ENCODE measurements around the gene COQ4.

Gene COQ4

DNA sequence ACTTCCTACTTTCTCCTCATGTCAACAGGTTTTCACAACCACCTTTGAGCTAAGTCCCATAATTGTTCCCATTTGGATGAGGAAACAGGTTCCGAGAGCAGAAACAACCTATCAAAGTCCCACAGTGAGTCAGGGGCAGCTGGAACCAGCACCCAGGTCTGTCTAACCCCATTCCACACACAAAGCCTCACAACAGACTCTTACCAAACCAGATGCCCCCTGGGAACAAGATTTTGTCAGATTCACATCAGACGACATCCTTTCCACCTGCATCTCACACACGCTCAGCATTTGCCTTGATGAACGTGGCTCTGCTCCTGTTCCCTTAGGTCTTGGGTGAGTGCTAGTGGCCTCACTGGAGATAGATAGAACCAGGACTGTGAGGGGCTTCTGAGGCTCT, 29.5 kb upstream of the COQ4 start:
- in situ Hi-C loops (cut with MboI; ENCODE audit: low pct_unique_long_range_greater_than_20kb, low sequenced_read_pairs, unreplicated experiment) = no loop called here
- no peak for DNase-seq (ENCODE audit: low spot score)
- TF ChIP-seq, protein P1, sequence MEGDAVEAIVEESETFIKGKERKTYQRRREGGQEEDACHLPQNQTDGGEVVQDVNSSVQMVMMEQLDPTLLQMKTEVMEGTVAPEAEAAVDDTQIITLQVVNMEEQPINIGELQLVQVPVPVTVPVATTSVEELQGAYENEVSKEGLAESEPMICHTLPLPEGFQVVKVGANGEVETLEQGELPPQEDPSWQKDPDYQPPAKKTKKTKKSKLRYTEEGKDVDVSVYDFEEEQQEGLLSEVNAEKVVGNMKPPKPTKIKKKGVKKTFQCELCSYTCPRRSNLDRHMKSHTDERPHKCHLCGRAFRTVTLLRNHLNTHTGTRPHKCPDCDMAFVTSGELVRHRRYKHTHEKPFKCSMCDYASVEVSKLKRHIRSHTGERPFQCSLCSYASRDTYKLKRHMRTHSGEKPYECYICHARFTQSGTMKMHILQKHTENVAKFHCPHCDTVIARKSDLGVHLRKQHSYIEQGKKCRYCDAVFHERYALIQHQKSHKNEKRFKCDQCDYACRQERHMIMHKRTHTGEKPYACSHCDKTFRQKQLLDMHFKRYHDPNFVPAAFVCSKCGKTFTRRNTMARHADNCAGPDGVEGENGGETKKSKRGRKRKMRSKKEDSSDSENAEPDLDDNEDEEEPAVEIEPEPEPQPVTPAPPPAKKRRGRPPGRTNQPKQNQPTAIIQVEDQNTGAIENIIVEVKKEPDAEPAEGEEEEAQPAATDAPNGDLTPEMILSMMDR (IDR thresholded peaks at IDR 0.05; ENCODE audit: extremely low read depth, insufficient read depth, missing control alignments) = no peak

DNA sequence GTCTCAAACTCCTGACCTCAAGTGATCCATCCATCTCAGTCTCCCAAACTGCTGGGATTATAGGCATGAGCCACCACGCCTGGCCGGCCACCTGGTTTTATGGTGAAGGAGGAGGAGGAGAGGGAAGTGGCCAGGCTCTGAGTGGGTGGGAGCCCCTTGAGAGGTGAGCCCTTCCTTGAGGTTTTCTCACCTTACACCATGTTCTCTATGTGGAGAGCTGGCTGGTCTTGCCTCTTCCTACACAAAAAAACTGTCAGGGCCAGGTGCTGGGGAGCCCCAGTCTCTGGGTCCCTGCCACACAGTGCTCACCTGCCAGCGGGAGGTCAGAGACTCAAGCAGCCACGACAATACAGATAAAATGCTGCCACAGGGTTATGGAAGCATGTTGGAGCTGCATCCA, 28.5 kb upstream of the COQ4 start:
- in situ Hi-C loops (cut with MboI; ENCODE audit: low pct_unique_long_range_greater_than_20kb, low sequenced_read_pairs, unreplicated experiment) = no loop called here
- TF ChIP-seq, protein P1 (IDR thresholded peaks at IDR 0.05; ENCODE audit: extremely low read depth, insufficient read depth, missing control alignments) = no peak
- no peak for DNase-seq (ENCODE audit: low spot score)

DNA sequence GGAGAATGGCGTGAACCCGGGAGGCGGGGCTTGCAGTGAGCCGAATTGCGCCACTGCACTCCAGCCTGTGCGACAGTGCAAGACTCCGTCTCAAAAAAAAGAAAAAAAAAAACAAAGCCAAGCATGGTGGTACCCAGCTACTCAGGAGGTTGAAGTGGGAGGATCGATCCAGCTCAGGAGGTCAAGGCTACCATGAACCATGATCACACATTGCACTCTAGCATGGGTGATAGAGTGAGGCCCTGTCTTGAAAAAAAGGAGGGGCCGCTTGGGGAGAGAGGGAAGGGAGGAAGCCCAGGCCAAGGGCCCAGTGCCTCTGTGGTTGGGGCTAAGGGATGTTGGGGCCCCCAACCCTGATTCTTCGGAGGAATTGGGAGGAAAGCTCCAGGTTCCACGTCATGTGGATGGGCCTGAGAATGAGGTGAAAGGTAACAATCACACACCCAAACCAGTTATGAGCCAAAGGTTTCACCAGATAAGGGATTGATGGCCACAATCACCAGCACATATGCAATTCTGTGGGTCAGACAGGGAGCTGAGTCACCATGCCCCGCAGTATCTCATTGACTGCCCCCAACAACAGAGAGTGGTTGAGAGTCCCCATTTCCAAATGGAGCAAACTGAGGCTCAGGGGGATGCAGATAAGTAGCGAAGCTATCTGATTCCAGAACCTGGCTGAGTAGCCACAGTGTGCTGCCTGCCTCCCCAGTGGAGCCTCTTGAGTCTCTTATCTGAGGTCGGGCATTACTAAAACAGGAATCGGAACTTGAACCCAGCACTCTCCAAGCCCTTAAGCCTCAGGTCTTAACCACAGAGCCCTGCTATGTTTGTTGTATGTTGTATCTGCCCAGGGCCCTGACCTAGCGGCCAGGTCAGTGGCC, 26.1 kb upstream of the COQ4 start:
- DNase-seq (ENCODE audit: low spot score) = no peak
- TF ChIP-seq, protein P1 (IDR thresholded peaks at IDR 0.05; ENCODE audit: extremely low read depth, insufficient read depth, missing control alignments) = no peak
- in situ Hi-C loops (cut with MboI; ENCODE audit: low pct_unique_long_range_greater_than_20kb, low sequenced_read_pairs, unreplicated experiment) = no loop called here

DNA sequence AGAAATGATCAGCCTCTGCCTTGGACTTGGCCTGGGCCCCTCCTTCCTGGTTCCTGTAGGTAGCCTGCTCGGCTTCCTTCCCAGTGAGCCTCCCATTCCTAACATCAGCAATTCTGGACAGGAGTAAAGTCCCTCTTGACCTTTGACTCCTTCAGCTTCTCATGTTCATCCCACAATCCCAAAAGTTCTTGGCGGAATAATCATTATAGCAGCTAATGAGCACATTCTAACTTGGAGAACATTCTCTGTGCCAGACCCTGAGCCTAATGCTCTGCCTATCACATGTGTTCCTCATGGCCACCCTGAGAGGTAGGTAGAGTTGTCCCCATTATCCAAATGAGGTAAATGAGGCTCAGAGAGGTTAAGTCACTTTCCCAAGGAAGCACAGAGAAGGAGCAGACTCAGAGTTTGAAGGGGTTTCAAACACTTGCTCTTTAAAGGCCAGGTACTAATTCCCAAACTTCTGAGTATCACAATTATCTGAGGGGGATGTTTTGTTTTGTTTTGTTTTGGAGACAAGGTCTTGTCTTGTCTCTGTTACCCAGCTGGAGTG, 25.3 kb upstream of the COQ4 start:
- TF ChIP-seq, protein P1 (IDR thresholded peaks at IDR 0.05; ENCODE audit: extremely low read depth, insufficient read depth, missing control alignments) = no peak
- in situ Hi-C loops (cut with MboI; ENCODE audit: low pct_unique_long_range_greater_than_20kb, low sequenced_read_pairs, unreplicated experiment) = no loop called here
- no peak for DNase-seq (ENCODE audit: low spot score)

DNA sequence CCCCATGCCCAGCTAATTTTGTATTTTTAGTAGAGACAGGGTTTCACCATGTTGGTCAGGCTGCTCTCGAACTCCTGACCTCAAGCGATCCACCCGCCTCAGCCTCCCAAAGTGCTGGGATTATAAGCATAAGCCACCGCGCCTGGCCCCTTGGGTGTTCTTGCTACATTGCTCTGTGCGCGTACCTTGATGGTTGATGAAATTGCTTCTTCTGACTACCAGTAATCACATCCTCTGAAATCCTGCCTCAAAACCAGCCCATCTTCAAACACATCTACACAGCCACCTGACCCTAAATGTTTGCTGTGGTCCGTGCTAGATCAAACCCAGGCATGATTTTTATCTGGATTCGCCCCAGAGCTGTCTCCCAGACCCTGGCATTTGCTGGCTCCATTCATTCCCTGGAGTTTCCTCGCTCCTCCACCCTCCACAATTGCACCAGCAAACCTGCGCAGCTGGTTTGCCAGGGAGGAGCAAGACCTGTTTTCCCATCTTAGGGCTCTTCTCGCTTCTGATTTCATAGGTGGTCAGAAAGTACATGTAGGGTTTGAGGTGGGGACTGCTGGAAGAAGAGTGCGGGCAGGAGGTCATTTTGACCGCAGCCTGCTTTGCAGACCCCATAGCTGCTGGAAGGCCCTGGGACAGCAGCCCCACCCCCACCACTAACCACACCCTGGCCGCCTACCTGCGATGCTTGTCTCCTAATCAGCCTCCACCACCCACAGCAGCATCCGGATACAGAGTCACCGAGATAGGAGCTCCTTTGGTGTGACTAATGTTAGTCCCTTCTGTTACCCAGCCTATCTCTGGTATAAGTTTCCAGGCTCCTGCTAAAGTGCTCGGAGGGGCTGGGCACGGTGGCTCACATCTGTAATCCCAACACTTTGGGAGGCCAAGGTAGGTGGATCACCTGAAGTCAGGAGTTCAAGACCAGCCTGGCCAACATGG, 23.8 kb upstream of the COQ4 start:
- in situ Hi-C loops (cut with MboI; ENCODE audit: low pct_unique_long_range_greater_than_20kb, low sequenced_read_pairs, unreplicated experiment) = no loop called here
- TF ChIP-seq, protein P1 (IDR thresholded peaks at IDR 0.05; ENCODE audit: extremely low read depth, insufficient read depth, missing control alignments) = no peak
- no peak for DNase-seq (ENCODE audit: low spot score)

Data from GM13977 (cell line).